HFFc6 (cell line): ENCODE measurements around the gene C11orf58. TPM values are rescaled to one million over a fixed set of nuclear protein-coding genes. Genes with fewer than 3 reads are reported as not detected.
A peak's percentile ranks its signal among the peaks of the same experiment; 100 is the strongest.

Experiments used
- DNase-seq: peaks from one replicate; pipeline ENCODE4 v3.0.0-alpha.2; 2018
- H3K27ac Mint-ChIP-seq: 2 replicates; pipeline ENCODE4 v1.8.0; 2020; ENCODE audit warnings: mild to moderate bottlenecking, mixed read lengths
- H3K27me3 Mint-ChIP-seq: 2 replicates; pipeline ENCODE4 v1.8.0; 2021; ENCODE audit warnings: mild to moderate bottlenecking, moderate library complexity, mixed read lengths; ENCODE audit not compliant: insufficient read depth
- H3K36me3 Mint-ChIP-seq: 2 replicates; pipeline ENCODE4 v1.8.0; 2021; ENCODE audit warnings: low read depth, mixed read lengths
- H3K4me1 Mint-ChIP-seq: 2 replicates; pipeline ENCODE4 v1.8.0; 2020; ENCODE audit warnings: low read depth, mixed read lengths
- H3K4me3 Mint-ChIP-seq: 2 replicates; pipeline ENCODE4 v1.8.0; 2020; ENCODE audit warnings: mild to moderate bottlenecking, moderate library complexity, mixed read lengths
- H3K9me3 Mint-ChIP-seq: 2 replicates; pipeline ENCODE4 v1.8.0; 2020; ENCODE audit warnings: mild to moderate bottlenecking, mixed read lengths
- CTCF ChIP-seq: fragments of 200-600 bp; sonication (generic); IDR thresholded peaks from 2 replicates; pipeline ENCODE4 v1.5.0; 2021; ENCODE audit warnings: antibody characterized with exemption, mild to moderate bottlenecking
- total RNA-seq, 6 experiments: library from RNA; stranded (reverse); fragmentation: NEBNext Ultra II Directional; extraction: Animal tissue kit (Norgen Biotek cat#: 25700); gene quantifications; 2 replicates in 1 of 6; 3 replicates in 5 of 6; pipeline ENCODE4 v1.2.3, GENCODE V29; 2021

The C11orf58 gene
- total RNA-seq, 6 experiments from 2014 or later = 107 to 166 (median 144) TPM

DNA sequence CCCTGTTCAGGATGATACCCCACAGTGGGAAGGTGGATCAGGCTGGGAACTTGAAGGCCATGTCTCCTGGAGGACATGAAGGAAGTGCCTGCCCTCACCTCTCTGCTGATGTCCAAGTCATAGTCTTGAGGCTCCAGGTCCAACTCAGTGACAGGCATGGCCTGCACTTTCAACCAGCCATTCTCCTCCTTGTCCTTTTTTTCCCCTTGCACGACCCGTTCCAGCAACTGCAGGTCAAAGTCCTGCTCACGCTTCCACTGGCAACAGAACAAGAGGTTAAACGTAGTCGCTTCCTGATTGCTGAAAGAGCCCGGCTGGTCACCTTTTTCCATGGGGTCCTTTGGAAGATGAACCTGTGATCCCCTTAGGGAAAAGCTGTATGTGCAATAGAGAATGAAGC, 47.7 kb downstream of the C11orf58 start:
- no peak for TF ChIP-seq CTCF
- Mint-ChIP-seq H3K9me3 (no peaks in the 10 kb centered on the region), H3K4me3 (no peak overlapping the region), H3K27ac (no peak overlapping the region), H3K36me3 (no peaks in the 10 kb centered on the region), H3K4me1 (peaks cover 28% of the 10 kb centered on the region), H3K27me3 (peaks cover 2% of the 10 kb centered on the region)
- DNase-seq = no peak

GRCh38 chr11:16787035-16787742, 48.7 kb downstream of the C11orf58 start:
- no peak overlapping the region for H3K27ac Mint-ChIP-seq
- H3K4me1 Mint-ChIP-seq = peaks cover 39% of the 10 kb centered on the region
- peaks cover 3% of the 10 kb centered on the region for H3K27me3 Mint-ChIP-seq
- no peak for DNase-seq
- no peaks in the 10 kb centered on the region for H3K9me3 Mint-ChIP-seq
- no peaks in the 10 kb centered on the region for H3K36me3 Mint-ChIP-seq
- no peak for TF ChIP-seq CTCF
- no peak overlapping the region for H3K4me3 Mint-ChIP-seq

DNA sequence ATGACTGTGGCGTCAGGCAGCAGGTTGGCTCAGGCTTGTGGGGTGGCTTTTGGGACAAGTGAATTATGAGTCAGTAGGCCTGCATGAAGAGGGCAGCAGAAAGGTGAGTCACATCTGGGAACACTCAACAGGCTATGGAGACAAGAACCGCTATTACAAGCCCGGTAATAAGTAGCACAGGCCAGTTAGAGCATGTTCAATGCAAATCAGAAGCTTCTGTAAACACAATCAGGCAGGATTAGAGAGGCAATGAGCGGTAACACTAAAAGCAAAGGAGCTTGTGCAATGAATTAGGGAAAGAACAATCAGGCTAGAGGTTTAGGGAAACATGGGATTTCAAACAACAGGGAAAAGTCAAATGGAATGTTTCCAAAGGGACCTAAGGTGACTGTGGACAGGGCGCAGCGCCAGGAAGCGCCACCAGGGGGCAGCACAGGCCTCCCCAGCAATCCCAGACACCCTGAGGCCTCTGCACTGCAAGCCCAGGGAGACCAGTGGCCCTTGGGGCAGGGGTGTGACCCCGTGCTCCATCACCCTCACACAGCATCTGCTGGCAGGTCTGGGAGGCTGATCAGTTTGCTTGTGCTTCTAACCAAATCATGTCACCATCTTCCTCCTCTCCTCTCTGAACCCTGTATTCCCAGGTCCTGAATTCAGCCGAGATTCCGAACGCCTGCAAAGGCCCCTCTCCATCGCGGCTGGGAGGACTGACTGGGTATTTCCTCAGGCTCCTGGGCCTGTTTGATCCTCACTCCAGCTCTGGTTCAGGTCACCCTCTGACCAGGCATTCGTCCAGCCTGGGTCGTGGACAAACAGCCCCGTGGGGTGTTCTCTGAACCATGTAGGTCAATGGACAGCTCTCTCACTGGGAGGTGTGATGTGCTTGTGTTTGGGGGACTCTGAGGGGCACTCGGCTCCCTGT, 50.0 kb downstream of the C11orf58 start:
- H3K4me3 Mint-ChIP-seq = peak overlapping the region; percentile 4; the same call in 1 of the 2 replicates
- H3K27me3 Mint-ChIP-seq = peaks cover 3% of the 10 kb centered on the region
- H3K4me1 Mint-ChIP-seq = peaks cover 41% of the 10 kb centered on the region
- H3K27ac Mint-ChIP-seq = peak overlapping the region; percentile 62
- TF ChIP-seq CTCF = peak; percentile 99
- DNase-seq = peak; percentile 79
- H3K9me3 Mint-ChIP-seq = no peaks in the 10 kb centered on the region
- no peaks in the 10 kb centered on the region for H3K36me3 Mint-ChIP-seq

DNA sequence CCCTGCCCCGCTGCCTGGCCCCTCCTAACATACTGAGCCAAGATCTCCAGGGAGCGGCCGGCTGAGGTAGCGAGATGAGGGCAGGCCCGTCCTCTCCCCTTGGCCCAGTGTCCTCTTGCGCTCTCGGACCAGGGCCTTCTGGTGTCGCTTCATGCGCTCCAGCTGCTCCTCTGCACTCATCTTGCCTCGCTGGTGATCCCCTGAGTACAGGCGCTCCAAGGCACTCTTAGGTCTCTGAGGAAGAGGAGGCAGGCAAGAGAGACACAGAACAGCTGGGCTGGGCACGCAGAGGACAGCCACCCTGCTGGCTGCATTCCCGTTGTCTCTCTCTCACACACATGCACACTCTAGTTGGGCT, 50.6 kb downstream of the C11orf58 start:
- DNase-seq = no peak
- TF ChIP-seq CTCF = no peak
- H3K27me3 Mint-ChIP-seq = peaks cover 3% of the 10 kb centered on the region
- H3K27ac Mint-ChIP-seq = no peak overlapping the region
- no peak overlapping the region for H3K4me3 Mint-ChIP-seq
- H3K9me3 Mint-ChIP-seq = no peaks in the 10 kb centered on the region
- H3K36me3 Mint-ChIP-seq = no peaks in the 10 kb centered on the region
- peaks cover 41% of the 10 kb centered on the region for H3K4me1 Mint-ChIP-seq

GRCh38 chr11:16789560-16790485, 51.4 kb downstream of the C11orf58 start:
- H3K4me1 Mint-ChIP-seq = peaks cover 41% of the 10 kb centered on the region
- H3K4me3 Mint-ChIP-seq = no peak overlapping the region
- H3K27me3 Mint-ChIP-seq = peaks cover 3% of the 10 kb centered on the region
- H3K36me3 Mint-ChIP-seq = no peaks in the 10 kb centered on the region
- DNase-seq = no peak
- TF ChIP-seq CTCF = no peak
- H3K27ac Mint-ChIP-seq = peak overlapping the region; percentile 81
- H3K9me3 Mint-ChIP-seq = no peaks in the 10 kb centered on the region
